Activated T-cell treated with anti-CD3 and anti-CD28 coated beads for 4 hours (primary cell): ENCODE data around the gene RHBDD2.

ENCODE experiments used
- DNase-seq: peaks from one replicate; pipeline ENCODE4 v3.0.0-alpha.2; 2020

Gene RHBDD2

GRCh38 chr7:75921479-75921878, 42.6 kb downstream of the RHBDD2 start:
- DNase-seq: no peak

GRCh38 chr7:75922966-75923603, 44.3 kb downstream of the RHBDD2 start:
- no peak for DNase-seq

GRCh38 chr7:75924256-75924655, 45.4 kb downstream of the RHBDD2 start:
- no peak for DNase-seq

DNA sequence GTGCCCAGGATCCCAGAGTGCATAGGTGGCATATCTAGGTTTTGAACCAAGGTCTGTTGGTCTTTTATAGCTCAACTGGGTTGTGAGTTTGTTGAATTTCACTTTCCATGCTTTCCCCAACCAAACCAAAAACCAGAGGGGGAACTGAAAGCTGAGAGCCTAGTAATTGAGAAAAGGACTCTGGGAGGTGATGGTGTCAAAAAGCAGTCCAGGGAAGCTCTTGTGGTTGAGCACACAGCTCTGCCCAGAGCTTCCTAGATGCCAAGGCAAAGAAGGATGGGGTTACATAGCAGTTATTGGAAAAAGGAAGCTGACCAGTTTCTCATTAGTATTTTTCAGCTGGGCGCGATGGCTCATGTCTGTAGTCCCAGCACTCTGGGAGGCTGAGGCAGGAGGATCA, 46.1 kb downstream of the RHBDD2 start:
- no peak for DNase-seq

GRCh38 chr7:75925717-75926435, 47.0 kb downstream of the RHBDD2 start:
- no peak for DNase-seq

GRCh38 chr7:75928568-75928914, 49.7 kb downstream of the RHBDD2 start:
- DNase-seq: no peak

DNA sequence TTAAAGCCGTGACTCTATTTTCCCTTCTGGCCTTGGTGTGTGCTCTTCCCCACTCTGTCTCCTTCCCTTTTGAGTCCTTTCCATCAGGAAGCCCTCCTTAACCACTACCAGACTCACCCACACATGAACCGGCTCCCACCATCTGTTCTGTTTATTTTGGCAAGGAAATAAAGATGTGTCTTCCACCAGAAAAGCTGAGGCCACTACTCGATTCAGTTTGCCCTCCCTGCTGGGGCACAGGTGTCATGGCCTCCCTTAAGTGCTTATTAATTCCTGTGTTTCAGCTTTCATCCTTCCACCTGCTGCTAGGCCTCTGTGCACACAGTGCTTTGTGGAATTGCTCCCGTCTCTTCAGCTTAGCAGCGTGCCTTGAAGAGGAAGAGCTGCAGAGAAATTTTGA, 52.8 kb downstream of the RHBDD2 start:
- DNase-seq: no peak

GRCh38 chr7:75937958-75938786, 59.3 kb downstream of the RHBDD2 start:
- DNase-seq: no peak
